PC-3 (cell line): ENCODE measurements around the gene OR2AG1. TPM values are rescaled to one million over a fixed set of nuclear protein-coding genes. Genes with fewer than 3 reads are reported as not detected.

ENCODE experiments used
- ATAC-seq: fragments of 200-7000 bp; cut with Tn5 transposase; 2 replicates; pipeline ENCODE4 v1.9.1; 2020; ENCODE audit warnings: mild to moderate bottlenecking, moderate library complexity
- BruUV-seq: library from RNA; stranded (reverse); fragments of 400-500 nt; replicated peaks from 2 replicates; lab custom pipeline; 2021; lab: Mats Ljungman, UMichigan
- CTCF ChIA-PET: fragments of 300-600 bp; sonication (Branson Sonifier 250); formaldehyde crosslinking; loops from one replicate; lab custom pipeline; 2022; ENCODE audit warnings: antibody characterized with exemption; lab: Charles Lee
- POLR2A ChIA-PET: fragments of 300-600 bp; sonication (Branson Sonifier 250); formaldehyde crosslinking; loops from one replicate; lab custom pipeline; 2022; ENCODE audit warnings: antibody characterized with exemption; ENCODE audit not compliant: unreplicated experiment; lab: Charles Lee
- DNase-seq: peaks from one replicate; pipeline ENCODE4 v3.0.0-alpha.2; 2015
- H2AFZ ChIP-seq: fragments of 300-600 bp; sonication (generic); 2 replicates; pipeline ENCODE4 v1.6.0; 2016; ENCODE audit warnings: antibody characterized with exemption, low read length
- H3F3A ChIP-seq: fragments of 300-600 bp; sonication (generic); one replicate; pipeline ENCODE4 v1.6.0; 2017; ENCODE audit warnings: antibody characterized with exemption, low read length, control low read depth, mild to moderate bottlenecking; ENCODE audit not compliant: unreplicated experiment
- H3K27ac ChIP-seq: fragments of 300-600 bp; sonication (generic); 2 replicates; pipeline ENCODE4 v1.5.1; 2016; ENCODE audit warnings: mild to moderate bottlenecking, low read length
- H3K27me3 ChIP-seq: fragments of 300-600 bp; sonication (generic); 2 replicates; pipeline ENCODE4 v1.6.1; 2016; ENCODE audit warnings: low read length, mixed read lengths
- H3K36me3 ChIP-seq: fragments of 300-600 bp; sonication (generic); 2 replicates; pipeline ENCODE4 v1.6.1; 2016; ENCODE audit warnings: low read depth, mixed run types, low read length, mixed read lengths
- H3K4me1 ChIP-seq: fragments of 300-600 bp; sonication (generic); 2 replicates; pipeline ENCODE4 v1.5.1; 2016; ENCODE audit warnings: low read length; ENCODE audit not compliant: insufficient read depth
- H3K4me2 ChIP-seq: fragments of 300-600 bp; sonication (generic); 2 replicates; pipeline ENCODE4 v1.6.0; 2016; ENCODE audit warnings: low read length
- H3K4me3 ChIP-seq: fragments of 300-600 bp; sonication (generic); 2 replicates; pipeline ENCODE4 v1.5.1; 2016; ENCODE audit warnings: mild to moderate bottlenecking, low read length, mixed read lengths
- H3K79me2 ChIP-seq: fragments of 300-600 bp; sonication (generic); 2 replicates; pipeline ENCODE4 v1.6.1; 2017; ENCODE audit warnings: low read length, mixed read lengths
- H3K9ac ChIP-seq: fragments of 300-600 bp; sonication (generic); 2 replicates; pipeline ENCODE4 v1.6.0; 2016; ENCODE audit warnings: mild to moderate bottlenecking, low read length
- H3K9me2 ChIP-seq: fragments of 300-600 bp; sonication (generic); replicated peaks from 2 replicates; pipeline ENCODE4 v1.6.1; 2016; ENCODE audit warnings: mixed run types, low read length, mixed read lengths
- H3K9me3 ChIP-seq: fragments of 300-600 bp; sonication (generic); 2 replicates; pipeline ENCODE4 v1.6.1; 2016; ENCODE audit warnings: low read length, mixed read lengths
- H4K20me1 ChIP-seq: fragments of 300-600 bp; sonication (generic); 2 replicates; pipeline ENCODE4 v1.6.1; 2016; ENCODE audit warnings: low read length, mixed read lengths
- CTCF ChIP-seq: fragments of 300-600 bp; sonication (generic); conservative IDR thresholded peaks from 2 replicates; pipeline ENCODE4 v1.5.1; 2017; ENCODE audit warnings: antibody characterized with exemption, low read depth, mild to moderate bottlenecking, low read length
- EZH2 ChIP-seq: fragments of 300-600 bp; sonication (generic); IDR thresholded peaks from one replicate; pipeline ENCODE4 v1.6.1; 2017; ENCODE audit warnings: antibody characterized with exemption, mild to moderate bottlenecking, low read length; ENCODE audit not compliant: unreplicated experiment
- EZH2phosphoT487 ChIP-seq: fragments of 300-600 bp; sonication (generic); IDR thresholded peaks from 2 replicates; pipeline ENCODE4 v1.6.1; 2018; ENCODE audit warnings: mild to moderate bottlenecking, antibody characterized with exemption, low read length, borderline replicate concordance
- intact Hi-C: fragments of 100-400 bp; cut with micrococcal nuclease; formaldehyde crosslinking; loops from 2 replicates; pipeline ENCODE4 v1.9.0; 2023
- total RNA-seq: library from RNA; depleted of rRNA; stranded (reverse); fragments of >200 nt; gene quantifications from 2 replicates; pipeline ENCODE4 v1.2.3, GENCODE V29; 2014

OR2AG1 gene
- total RNA-seq, 1 experiment from 2014 or later = not detected

GRCh38 chr11:6771926-6772893, 10.6 kb upstream of the OR2AG1 start, which contains the start of gene OR2AG2:
TSS of gene OR2AG2 (minus strand) at chr11:6771976. CDS start at chr11:6768957, 3,019 bp downstream.
- TF ChIP-seq EZH2phosphoT487 (no peak), EZH2 (no peak), CTCF (no peak)
- Histone ChIP-seq H3K36me3 (no peaks in the 10 kb centered on the region), H3K9me2 (no peaks in the 10 kb centered on the region), H3K4me1 (no peaks in the 10 kb centered on the region), H3K27me3 (peaks cover 32% of the 10 kb centered on the region; the same call in 1 of the 2 replicates), H3K9ac (no peak within 1 kb of the TSS), H3K79me2 (no peaks in the 10 kb centered on the region), H3K4me3 (no peak within 1 kb of the TSS), H4K20me1 (no peaks in the 10 kb centered on the region), H3K27ac (no peak within 1 kb of the TSS), H2AFZ (no peak within 1 kb of the TSS), H3K9me3 (no peaks in the 10 kb centered on the region), H3F3A (no peaks in the 10 kb centered on the region), H3K4me2 (no peak within 1 kb of the TSS)
- DNase-seq (no peak), ATAC-seq (no peak)
- intact Hi-C loops = no loop called here
- POLR2A ChIA-PET = no interaction called here
- CTCF ChIA-PET = no interaction called here
- BruUV-seq = no TSS peak

GRCh38 chr11:6778518-6778917, 4.3 kb upstream of the OR2AG1 start:
- DNase-seq (no peak), ATAC-seq (no peak)
- Histone ChIP-seq H3F3A (no peaks in the 10 kb centered on the region), H3K27ac (no peak overlapping the region), H3K4me1 (no peaks in the 10 kb centered on the region), H3K27me3 (peaks cover 2% of the 10 kb centered on the region; the same call in 1 of the 2 replicates), H4K20me1 (no peaks in the 10 kb centered on the region), H3K9ac (no peak overlapping the region), H3K9me2 (no peaks in the 10 kb centered on the region), H3K79me2 (no peaks in the 10 kb centered on the region), H2AFZ (no peak overlapping the region), H3K9me3 (no peaks in the 10 kb centered on the region), H3K4me2 (no peak overlapping the region), H3K4me3 (no peak overlapping the region), H3K36me3 (no peaks in the 10 kb centered on the region)
- CTCF ChIA-PET = no interaction called here
- intact Hi-C loops = no loop called here
- POLR2A ChIA-PET = no interaction called here
- no TSS peak for BruUV-seq
- TF ChIP-seq EZH2 = no peak
- TF ChIP-seq CTCF = no peak
- TF ChIP-seq EZH2phosphoT487 = no peak

- H3K4me1 ChIP-seq = no peaks in the 10 kb centered on the region
- BruUV-seq = no TSS peak
- ChIA-PET CTCF (no interaction called here), POLR2A (no interaction called here)
- no peaks in the 10 kb centered on the region for H3F3A ChIP-seq
- no peak for ATAC-seq
- H4K20me1 ChIP-seq = no peaks in the 10 kb centered on the region
- H3K4me2 ChIP-seq = no peak overlapping the region
- no peak overlapping the region for H3K27ac ChIP-seq
- H3K27me3 ChIP-seq = no peaks in the 10 kb centered on the region
- no peak for DNase-seq
- no peaks in the 10 kb centered on the region for H3K79me2 ChIP-seq
- TF ChIP-seq CTCF (no peak), EZH2phosphoT487 (no peak)
- intact Hi-C loops = no loop called here
- H3K9me3 ChIP-seq = no peaks in the 10 kb centered on the region
- H3K9ac ChIP-seq = no peak overlapping the region
- no peaks in the 10 kb centered on the region for H3K9me2 ChIP-seq
- H2AFZ ChIP-seq = no peak overlapping the region
- H3K4me3 ChIP-seq = no peak overlapping the region
- no peaks in the 10 kb centered on the region for H3K36me3 ChIP-seq
Observed at GRCh38 chr11:6780829-6781228, 2.0 kb upstream of the OR2AG1 start.
